GM23248 (cell line): ENCODE data around the gene SLC25A18. TPM values are rescaled to one million over a fixed set of nuclear protein-coding genes. Genes with fewer than 3 reads are reported as not detected.

Experiments used
- DNase-seq: peaks from one replicate; pipeline ENCODE4 v3.0.0-alpha.2; 2015
- H2AFZ ChIP-seq: fragments of 200-600 bp; sonication (generic); 2 replicates; pipeline ENCODE4 v1.6.1; 2016; ENCODE audit warnings: antibody characterized with exemption
- H3F3A ChIP-seq: fragments of 200-600 bp; sonication (generic); 2 replicates; pipeline ENCODE4 v1.6.1; 2016; ENCODE audit warnings: mild to moderate bottlenecking, antibody characterized with exemption, mixed run types; ENCODE audit not compliant: insufficient read depth
- H3K27ac ChIP-seq: fragments of 200-600 bp; sonication (generic); 2 replicates; pipeline ENCODE4 v1.5.1; 2016; ENCODE audit warnings: mild to moderate bottlenecking
- H3K27me3 ChIP-seq: fragments of 200-600 bp; sonication (generic); replicated peaks from 2 replicates; pipeline ENCODE4 v1.6.1; 2016; ENCODE audit warnings: mild to moderate bottlenecking; ENCODE audit not compliant: insufficient read depth
- H3K36me3 ChIP-seq: fragments of 200-600 bp; sonication (generic); 2 replicates; pipeline ENCODE4 v1.6.1; 2016; ENCODE audit warnings: low read depth, mild to moderate bottlenecking
- H3K4me1 ChIP-seq: fragments of 200-600 bp; sonication (generic); 2 replicates; pipeline ENCODE4 v1.6.1; 2016; ENCODE audit warnings: mild to moderate bottlenecking; ENCODE audit not compliant: insufficient read depth
- H3K4me2 ChIP-seq: fragments of 200-600 bp; sonication (generic); one replicate; pipeline ENCODE4 v1.6.1; 2016; ENCODE audit warnings: mild to moderate bottlenecking; ENCODE audit not compliant: unreplicated experiment
- H3K4me3 ChIP-seq: fragments of 200-600 bp; sonication (generic); 2 replicates; pipeline ENCODE4 v1.5.1; 2016; ENCODE audit warnings: mild to moderate bottlenecking
- H3K79me2 ChIP-seq: fragments of 200-600 bp; sonication (generic); 2 replicates; pipeline ENCODE4 v1.6.1; 2016; ENCODE audit warnings: mild to moderate bottlenecking; ENCODE audit not compliant: insufficient read depth
- H3K9ac ChIP-seq: fragments of 200-600 bp; sonication (generic); 2 replicates; pipeline ENCODE4 v1.6.1; 2016; ENCODE audit warnings: mild to moderate bottlenecking
- H3K9me2 ChIP-seq: fragments of 200-600 bp; sonication (generic); 2 replicates; pipeline ENCODE4 v1.6.1; 2016; ENCODE audit warnings: mixed run types, mild to moderate bottlenecking, moderate library complexity; ENCODE audit not compliant: insufficient read depth
- H3K9me3 ChIP-seq: fragments of 200-600 bp; sonication (generic); one replicate; pipeline ENCODE4 v1.6.1; 2017; ENCODE audit warnings: low read depth
- H4K20me1 ChIP-seq: fragments of 200-600 bp; sonication (generic); 2 replicates; pipeline ENCODE4 v1.6.0; 2016; ENCODE audit not compliant: insufficient read depth
- EZH2 ChIP-seq: fragments of 200-600 bp; sonication (generic); IDR thresholded peaks from 2 replicates; pipeline ENCODE4 v1.6.1; 2018; ENCODE audit warnings: antibody characterized with exemption, mild to moderate bottlenecking; ENCODE audit not compliant: insufficient read depth, poor library complexity, severe bottlenecking
- EZH2phosphoT487 ChIP-seq: fragments of 200-600 bp; sonication (generic); IDR thresholded peaks from 2 replicates; pipeline ENCODE4 v1.6.1; 2018; ENCODE audit warnings: antibody characterized with exemption, moderate library complexity, mild to moderate bottlenecking, low read depth; ENCODE audit not compliant: insufficient read depth
- WGBS, 2 experiments: methylation state at CpG; one replicate each; pipeline ENCODE4 v1.1.6; 2015 to 2017; ENCODE audit warnings: low lambda C conversion rate in 2 of 2, low coverage in 1 of 2; ENCODE audit errors: missing lambda C conversion rate in 2 of 2; 5-methylcytosine and 5-hydroxymethylcytosine counted together
- in situ Hi-C: fragments of 300-500 bp; cut with MboI; formaldehyde crosslinking; loops from 2 replicates; pipeline ENCODE4 v1.15.0; 2020
- polyA plus RNA-seq: library from polyadenylated mRNA; unstranded; fragments of >200 nt; fragmentation: Nextera tagmentation; extraction: Ambion mirVana; gene quantifications from 2 replicates; pipeline ENCODE4 v1.2.1, GENCODE V29; 2016
- total RNA-seq: library from RNA; depleted of rRNA; stranded (reverse); fragments of >200 nt; shearing (Covaris generic); gene quantifications from 2 replicates; pipeline ENCODE4 v1.2.3, GENCODE V29; 2014

The SLC25A18 gene
- total and polyA plus RNA-seq, 2 experiments from 2014 or later: not detected

- TF ChIP-seq EZH2phosphoT487 (no peak), EZH2 (no peak)
- WGBS, 2 experiments: 70 to 77% methylated on average over 11 to 15 of the region's 15 CpGs
Measured at GRCh38 chr22:17580441-17581031, 17.2 kb downstream of the SLC25A18 start.

DNA sequence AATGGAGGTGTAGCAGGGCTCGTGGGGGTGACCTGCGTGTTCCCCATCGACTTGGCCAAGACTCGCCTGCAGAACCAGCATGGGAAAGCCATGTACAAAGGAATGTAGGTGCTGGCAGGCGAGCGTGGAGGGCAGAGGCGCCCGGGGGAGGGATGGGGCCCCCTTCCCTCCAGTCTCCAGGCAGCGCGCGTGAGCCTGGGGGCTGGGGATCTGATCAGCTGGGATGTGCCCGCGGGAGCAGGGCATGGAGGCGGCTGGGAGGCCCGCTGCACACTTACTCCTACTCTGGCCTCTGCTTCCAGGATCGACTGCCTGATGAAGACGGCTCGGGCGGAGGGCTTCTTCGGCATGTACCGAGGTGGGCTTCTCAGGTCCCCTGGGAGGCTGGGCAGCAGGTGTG, 17.8 kb downstream of the SLC25A18 start:
- TF ChIP-seq EZH2 (no peak), EZH2phosphoT487 (no peak)
- no peaks in the 10 kb centered on the region for H3K27me3 ChIP-seq
- no peak overlapping the region for H3K4me2 ChIP-seq

More at GRCh38 chr22:17580441-17581031, 17.2 kb downstream of the SLC25A18 start:
- Histone ChIP-seq H3K9me3 (no peaks in the 10 kb centered on the region), H3K36me3 (no peaks in the 10 kb centered on the region), H3K27ac (no peak overlapping the region), H3K4me2 (no peak overlapping the region), H2AFZ (no peak overlapping the region), H3K27me3 (no peaks in the 10 kb centered on the region), H3K4me1 (peaks cover 12% of the 10 kb centered on the region; the same call in 1 of the 2 replicates), H3K9ac (no peak overlapping the region), H4K20me1 (no peaks in the 10 kb centered on the region), H3K9me2 (no peaks in the 10 kb centered on the region), H3F3A (0 out of 2 replicates have a peak, but pooled peaks cover 6% of the 10 kb centered on the region), H3K4me3 (no peak overlapping the region), H3K79me2 (no peaks in the 10 kb centered on the region)
- in situ Hi-C loops: no loop called here
- no peak for DNase-seq

DNA sequence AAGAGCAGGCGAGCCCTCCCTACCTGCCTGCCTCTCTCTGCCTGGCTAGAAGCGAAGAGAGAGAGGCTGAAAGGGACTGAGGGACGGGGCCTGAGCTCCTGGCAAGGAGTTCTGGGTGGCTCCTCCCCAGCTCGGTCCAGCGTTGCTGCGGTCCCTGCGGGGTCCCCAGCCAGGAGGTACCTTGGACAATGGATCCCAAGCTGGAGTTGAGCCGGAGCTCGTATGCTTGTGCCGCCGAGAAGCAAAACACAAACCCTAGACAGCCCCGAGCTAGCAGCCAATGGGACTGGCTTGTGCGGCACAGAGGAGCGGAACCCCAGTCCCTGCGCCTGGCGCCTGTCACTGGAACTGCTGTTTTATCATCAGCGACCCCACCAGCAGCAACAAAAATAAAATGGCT, 18.3 kb downstream of the SLC25A18 start:
- no peak overlapping the region for H3K27ac ChIP-seq
- 0 out of 2 replicates have a peak, but pooled peaks cover 5% of the 10 kb centered on the region for H3K4me1 ChIP-seq
- H3K79me2 ChIP-seq: no peaks in the 10 kb centered on the region
- H3K9ac ChIP-seq: no peak overlapping the region
- DNase-seq: no peak
- in situ Hi-C loops: no loop called here
- H3K4me3 ChIP-seq: no peak overlapping the region
- TF ChIP-seq EZH2phosphoT487 (no peak), EZH2 (no peak)
- no peaks in the 10 kb centered on the region for H3K9me3 ChIP-seq
- no peak overlapping the region for H2AFZ ChIP-seq
- no peaks in the 10 kb centered on the region for H3F3A ChIP-seq
- no peaks in the 10 kb centered on the region for H3K36me3 ChIP-seq
- no peak overlapping the region for H3K4me2 ChIP-seq
- 95 to 96% methylated on average over 17 of the region's 17 CpGs for WGBS, 2 experiments
- no peaks in the 10 kb centered on the region for H3K27me3 ChIP-seq
- H4K20me1 ChIP-seq: no peaks in the 10 kb centered on the region
- H3K9me2 ChIP-seq: no peaks in the 10 kb centered on the region

More for the DNA sequence above, 17.8 kb downstream of the SLC25A18 start:
- no peak overlapping the region for H3K9ac ChIP-seq
- DNase-seq: no peak
- H3K9me3 ChIP-seq: no peaks in the 10 kb centered on the region
- no peak overlapping the region for H3K4me3 ChIP-seq
- no peaks in the 10 kb centered on the region for H3K79me2 ChIP-seq
- H4K20me1 ChIP-seq: no peaks in the 10 kb centered on the region
- 0 out of 2 replicates have a peak, but pooled peaks cover under 1% of the 10 kb centered on the region for H3F3A ChIP-seq
- no peak overlapping the region for H3K27ac ChIP-seq
- in situ Hi-C loops: no loop called here
- peaks cover 7% of the 10 kb centered on the region; the same call in 1 of the 2 replicates for H3K4me1 ChIP-seq
- H3K36me3 ChIP-seq: no peaks in the 10 kb centered on the region
- H2AFZ ChIP-seq: no peak overlapping the region
- no peaks in the 10 kb centered on the region for H3K9me2 ChIP-seq
- 84 to 88% methylated on average over 17 to 21 of the region's 21 CpGs for WGBS, 2 experiments

- H3K27me3 ChIP-seq: no peaks in the 10 kb centered on the region
- TF ChIP-seq EZH2 (no peak), EZH2phosphoT487 (no peak)
- no peak overlapping the region for H3K27ac ChIP-seq
- no peaks in the 10 kb centered on the region for H3K9me3 ChIP-seq
- H3K9me2 ChIP-seq: no peaks in the 10 kb centered on the region
- H3F3A ChIP-seq: no peaks in the 10 kb centered on the region
- H4K20me1 ChIP-seq: no peaks in the 10 kb centered on the region
- H3K36me3 ChIP-seq: no peaks in the 10 kb centered on the region
- H3K4me2 ChIP-seq: no peak overlapping the region
- H3K9ac ChIP-seq: no peak overlapping the region
- 83 to 84% methylated on average over 10 of the region's 10 CpGs for WGBS, 2 experiments
- H3K4me1 ChIP-seq: no peaks in the 10 kb centered on the region
- in situ Hi-C loops: no loop called here
- H3K79me2 ChIP-seq: no peaks in the 10 kb centered on the region
- no peak overlapping the region for H2AFZ ChIP-seq
- H3K4me3 ChIP-seq: no peak overlapping the region
- no peak for DNase-seq
Measured at GRCh38 chr22:17583151-17583550, 19.9 kb downstream of the SLC25A18 start.
